ENCODE measurements around the gene CAMK2A. TPM values are rescaled to one million over a fixed set of nuclear protein-coding genes. Genes with fewer than 3 reads are reported as not detected.

Gene CAMK2A
- total and polyA plus RNA-seq, 4 donors, result under 0.01 TPM; not detected in 3

- Histone ChIP-seq H3K4me1 (ENCODE audit: control insufficient read depth in 4 of 4, insufficient read depth in 4 of 4, low read length in 3 of 4) (peaks cover 0 to 6% (median 3%) of the 10 kb centered on the region in 4 donors), H3K27me3 (ENCODE audit: control insufficient read depth in 4 of 4, insufficient read depth in 4 of 4, low read length in 3 of 4) (peaks cover 0 to 5% (median 0%) of the 10 kb centered on the region in 4 donors), H3K27ac (ENCODE audit: low read depth in 1 of 2, low read length in 2 of 2) (no peak overlapping the region), H3K4me3 (ENCODE audit: low read depth in 1 of 3, low read length in 3 of 3) (no peak overlapping the region), H3K9ac (ENCODE audit: low read depth in 1 of 2, low read length in 2 of 2) (no peak overlapping the region), H3K9me3 (ENCODE audit: control insufficient read depth in 4 of 4, low read length in 3 of 4) (no peaks in the 10 kb centered on the region), H3K36me3 (ENCODE audit: control insufficient read depth in 4 of 4, insufficient read depth in 3 of 4, low read depth in 1 of 4, low read length in 3 of 4) (no peaks in the 10 kb centered on the region)
- WGBS, result 84% methylated on average over 4 of the region's 4 CpGs
- DNase-seq (ENCODE audit: low spot score), result no peak
- TF ChIP-seq ATF3 (IDR thresholded peaks at IDR 0.05), result no peak
These were observed 97.1 kb downstream of the CAMK2A start for GRCh38 chr5:150192462-150192861.

- H3K27ac ChIP-seq (ENCODE audit: low read depth in 1 of 2, low read length in 2 of 2), result no peak overlapping the region
- H3K36me3 ChIP-seq (ENCODE audit: control insufficient read depth in 4 of 4, insufficient read depth in 3 of 4, low read depth in 1 of 4, low read length in 3 of 4), result no peaks in the 10 kb centered on the region
- H3K9me3 ChIP-seq (ENCODE audit: control insufficient read depth in 4 of 4, low read length in 3 of 4), result no peaks in the 10 kb centered on the region
- peaks cover 0 to 14% (median 6%) of the 10 kb centered on the region in 4 donors for H3K4me1 ChIP-seq (ENCODE audit: control insufficient read depth in 4 of 4, insufficient read depth in 4 of 4, low read length in 3 of 4)
- H3K27me3 ChIP-seq (ENCODE audit: control insufficient read depth in 4 of 4, insufficient read depth in 4 of 4, low read length in 3 of 4), result peaks cover 0 to 5% (median 0%) of the 10 kb centered on the region in 4 donors
- no peak for DNase-seq (ENCODE audit: low spot score)
- no peak overlapping the region for H3K4me3 ChIP-seq (ENCODE audit: low read depth in 1 of 3, low read length in 3 of 3)
- no peak overlapping the region for H3K9ac ChIP-seq (ENCODE audit: low read depth in 1 of 2, low read length in 2 of 2)
- 55% methylated on average over 2 of the region's 2 CpGs for WGBS
- TF ChIP-seq MAX (IDR thresholded peaks at IDR 0.05), result no peak
- TF ChIP-seq REST (IDR thresholded peaks at IDR 0.05), result no peak
- TF ChIP-seq HNF4G (IDR thresholded peaks at IDR 0.05), result no peak
- no peak for TF ChIP-seq HNF4A (conservative IDR thresholded peaks at IDR 0.05)
- TF ChIP-seq ATF3 (IDR thresholded peaks at IDR 0.05), result no peak
- no peak for TF ChIP-seq YY1 (IDR thresholded peaks at IDR 0.05)
- TF ChIP-seq FOXA1 (IDR thresholded peaks at IDR 0.05), result no peak
- no peak for TF ChIP-seq NR2F2 (IDR thresholded peaks at IDR 0.05)
- TF ChIP-seq CTCF (IDR thresholded peaks at IDR 0.05; ENCODE audit: low read depth, low read length, missing input control), result no peak
- TF ChIP-seq SP1 (IDR thresholded peaks at IDR 0.05), result no peak
- no peak for TF ChIP-seq ZBTB33 (IDR thresholded peaks at IDR 0.05)
These were observed 98.6 kb downstream of the CAMK2A start for GRCh38 chr5:150190987-150191386.
